ENCODE results near the gene KIF13A.
"Not testable (repeated sequence)": the region's sequence is repeated elsewhere in the genome, so short reads cannot be mapped to it uniquely, and the experiment has no call there.

The KIF13A gene

GRCh38 chr6:17861361-17861760 lies 126.1 kb downstream of the KIF13A start:
- DNase-seq (ENCODE audit: insufficient read length) (no peak), FAIRE-seq (no peak)
- no peak for TF ChIP-seq TAF1 (IDR thresholded peaks at IDR 0.05; ENCODE audit: borderline replicate concordance, low read depth, low read length)
- TF ChIP-seq POLR2A (IDR thresholded peaks at IDR 0.05; ENCODE audit: low read depth, low read length): no peak
- no peak for TF ChIP-seq POLR2AphosphoS5 (IDR thresholded peaks at IDR 0.05; ENCODE audit: low read depth, low read length)

DNA sequence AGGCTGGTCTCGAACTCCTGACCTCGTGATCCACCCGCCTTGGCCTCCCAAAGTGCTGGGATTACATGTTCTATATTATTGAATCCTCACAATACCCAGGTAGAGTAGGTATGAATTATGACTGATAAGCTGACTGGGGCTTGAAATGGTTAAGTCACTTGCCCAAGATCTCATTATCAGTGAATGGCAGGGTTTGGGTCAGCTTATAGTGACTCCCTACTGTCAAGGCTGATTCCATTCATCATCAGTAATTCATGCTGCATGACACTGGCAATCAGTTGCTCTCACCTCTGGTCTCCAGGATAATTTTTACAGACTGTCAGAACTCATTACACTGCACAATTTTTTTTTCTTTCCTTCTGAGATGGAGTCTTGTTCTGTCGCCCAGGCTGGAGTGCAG lies 127.6 kb downstream of the KIF13A start:
- TF ChIP-seq POLR2A (IDR thresholded peaks at IDR 0.05; ENCODE audit: low read depth, low read length): no peak
- no peak for TF ChIP-seq TAF1 (IDR thresholded peaks at IDR 0.05; ENCODE audit: borderline replicate concordance, low read depth, low read length)
- TF ChIP-seq POLR2AphosphoS5 (IDR thresholded peaks at IDR 0.05; ENCODE audit: low read depth, low read length): no peak
- no peak for FAIRE-seq
- DNase-seq (ENCODE audit: insufficient read length): no peak

GRCh38 chr6:17858584-17858983 lies 128.9 kb downstream of the KIF13A start:
- TF ChIP-seq TAF1 (IDR thresholded peaks at IDR 0.05; ENCODE audit: borderline replicate concordance, low read depth, low read length): no peak
- no peak for TF ChIP-seq POLR2AphosphoS5 (IDR thresholded peaks at IDR 0.05; ENCODE audit: low read depth, low read length)
- no peak for TF ChIP-seq POLR2A (IDR thresholded peaks at IDR 0.05; ENCODE audit: low read depth, low read length)
- DNase-seq (ENCODE audit: insufficient read length) (no peak), FAIRE-seq (no peak)

DNA sequence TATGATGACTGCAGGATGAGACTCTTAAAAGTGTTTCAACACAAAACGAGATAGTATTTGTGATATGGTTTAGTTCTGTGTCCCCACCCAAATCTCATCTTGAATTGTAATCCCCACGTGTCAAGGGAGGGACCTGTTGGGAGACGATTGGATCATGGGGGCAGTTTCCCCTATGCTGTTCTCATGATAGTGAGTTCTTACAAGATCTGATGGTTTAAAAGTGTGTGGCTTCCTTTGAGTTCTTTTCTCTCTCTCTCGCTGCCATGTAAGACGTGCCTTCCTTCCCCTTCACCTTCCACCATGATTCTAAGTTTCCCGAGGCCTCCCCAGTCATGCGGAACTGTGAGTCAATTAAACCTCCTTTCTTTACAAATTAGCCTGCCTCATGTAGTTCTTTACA lies 130.2 kb downstream of the KIF13A start:
- not testable (repeated sequence) for DNase-seq (ENCODE audit: insufficient read length); FAIRE-seq

GRCh38 chr6:17856306-17856705 lies 131.1 kb downstream of the KIF13A start:
- DNase-seq (ENCODE audit: insufficient read length) (no peak), FAIRE-seq (no peak)
- TF ChIP-seq POLR2A (IDR thresholded peaks at IDR 0.05; ENCODE audit: low read depth, low read length) (no peak), POLR2AphosphoS5 (IDR thresholded peaks at IDR 0.05; ENCODE audit: low read depth, low read length) (no peak), TAF1 (IDR thresholded peaks at IDR 0.05; ENCODE audit: borderline replicate concordance, low read depth, low read length) (no peak)

- no peak for FAIRE-seq
- no peak for TF ChIP-seq TAF1 (IDR thresholded peaks at IDR 0.05; ENCODE audit: borderline replicate concordance, low read depth, low read length)
- no peak for DNase-seq (ENCODE audit: insufficient read length)
These were observed 132.1 kb downstream of the KIF13A start for GRCh38 chr6:17855381-17855780.

- DNase-seq (ENCODE audit: insufficient read length) (no peak), FAIRE-seq (no peak)
- no peak for TF ChIP-seq TAF1 (IDR thresholded peaks at IDR 0.05; ENCODE audit: borderline replicate concordance, low read depth, low read length)
- no peak for TF ChIP-seq POLR2A (IDR thresholded peaks at IDR 0.05; ENCODE audit: low read depth, low read length)
- TF ChIP-seq POLR2AphosphoS5 (IDR thresholded peaks at IDR 0.05; ENCODE audit: low read depth, low read length): no peak
These were observed 133.9 kb downstream of the KIF13A start for GRCh38 chr6:17853533-17853932.

DNA sequence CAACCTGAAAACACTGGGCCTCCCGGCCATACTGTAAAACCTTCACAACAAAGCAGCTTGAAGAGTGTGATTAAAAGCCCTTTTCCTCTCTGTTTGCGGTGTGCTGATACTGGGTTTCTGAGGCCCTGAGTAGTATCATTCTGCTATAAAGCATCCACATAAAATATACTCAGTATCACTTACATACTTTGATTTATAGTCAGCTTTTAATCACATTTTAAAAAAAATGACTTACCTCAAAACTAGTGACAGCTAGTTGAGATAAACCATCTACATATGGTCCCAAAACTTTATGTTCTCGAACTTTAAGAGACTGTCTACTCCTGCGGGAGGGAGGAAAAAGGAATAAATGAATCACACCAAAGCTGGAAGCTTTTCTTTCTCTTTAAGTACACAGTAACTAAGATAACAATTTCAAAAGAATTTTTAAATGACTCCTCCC lies 135.7 kb downstream of the KIF13A start:
- no peak for FAIRE-seq
- DNase-seq (ENCODE audit: insufficient read length): no peak
- TF ChIP-seq POLR2AphosphoS5 (IDR thresholded peaks at IDR 0.05; ENCODE audit: low read depth, low read length) (no peak), POLR2A (IDR thresholded peaks at IDR 0.05; ENCODE audit: low read depth, low read length) (no peak), TAF1 (IDR thresholded peaks at IDR 0.05; ENCODE audit: borderline replicate concordance, low read depth, low read length) (no peak)

DNA sequence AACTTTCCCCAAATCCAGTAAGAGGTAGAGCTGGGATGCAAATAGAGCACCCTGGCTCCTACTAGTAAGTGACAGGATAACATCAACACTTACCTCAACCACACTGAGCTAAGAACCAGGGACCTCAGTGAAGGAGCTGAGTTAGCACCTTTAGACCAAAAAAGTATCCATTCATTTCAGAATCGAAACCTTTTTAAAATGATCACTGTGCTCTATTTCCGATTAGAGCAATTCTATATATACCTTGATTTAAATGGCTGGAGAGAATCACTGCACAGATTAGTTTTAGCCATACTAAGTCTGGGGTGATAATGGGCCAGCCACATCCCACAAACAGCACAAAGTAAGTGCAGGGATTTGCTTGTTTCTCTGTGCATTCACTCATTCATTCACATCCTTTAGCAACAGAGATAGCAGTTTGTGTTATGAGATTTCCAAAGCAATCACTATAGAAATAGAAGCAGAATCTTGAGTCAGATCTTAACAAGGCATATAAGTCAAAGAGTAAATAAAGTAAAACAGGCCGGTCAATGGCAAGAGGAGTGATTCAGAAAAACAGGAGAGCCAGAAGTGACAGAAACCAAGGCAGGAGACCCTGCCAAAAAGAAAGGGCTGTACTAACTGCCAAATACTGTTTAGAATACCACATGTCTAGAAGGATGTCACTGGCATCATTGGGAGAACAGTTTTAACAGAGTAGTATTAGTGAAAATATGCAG lies 136.3 kb downstream of the KIF13A start:
- TF ChIP-seq POLR2AphosphoS5 (IDR thresholded peaks at IDR 0.05; ENCODE audit: low read depth, low read length) (no peak), TAF1 (IDR thresholded peaks at IDR 0.05; ENCODE audit: borderline replicate concordance, low read depth, low read length) (no peak), POLR2A (IDR thresholded peaks at IDR 0.05; ENCODE audit: low read depth, low read length) (no peak)
- no peak for DNase-seq (ENCODE audit: insufficient read length)

GRCh38 chr6:17850281-17850680 lies 137.2 kb downstream of the KIF13A start:
- FAIRE-seq: no peak

More for the DNA sequence above, 136.3 kb downstream of the KIF13A start:
- no peak for FAIRE-seq

GRCh38 chr6:17847203-17847760 lies 140.2 kb downstream of the KIF13A start:
- TF ChIP-seq TAF1 (IDR thresholded peaks at IDR 0.05; ENCODE audit: borderline replicate concordance, low read depth, low read length): no peak
- no peak for TF ChIP-seq POLR2A (IDR thresholded peaks at IDR 0.05; ENCODE audit: low read depth, low read length)
- TF ChIP-seq POLR2AphosphoS5 (IDR thresholded peaks at IDR 0.05; ENCODE audit: low read depth, low read length): no peak
- FAIRE-seq (no peak), DNase-seq (ENCODE audit: insufficient read length) (no peak)

More at GRCh38 chr6:17850281-17850680, 137.2 kb downstream of the KIF13A start:
- DNase-seq (ENCODE audit: insufficient read length): no peak
- TF ChIP-seq TAF1 (IDR thresholded peaks at IDR 0.05; ENCODE audit: borderline replicate concordance, low read depth, low read length) (no peak), POLR2AphosphoS5 (IDR thresholded peaks at IDR 0.05; ENCODE audit: low read depth, low read length) (no peak), POLR2A (IDR thresholded peaks at IDR 0.05; ENCODE audit: low read depth, low read length) (no peak)

DNA sequence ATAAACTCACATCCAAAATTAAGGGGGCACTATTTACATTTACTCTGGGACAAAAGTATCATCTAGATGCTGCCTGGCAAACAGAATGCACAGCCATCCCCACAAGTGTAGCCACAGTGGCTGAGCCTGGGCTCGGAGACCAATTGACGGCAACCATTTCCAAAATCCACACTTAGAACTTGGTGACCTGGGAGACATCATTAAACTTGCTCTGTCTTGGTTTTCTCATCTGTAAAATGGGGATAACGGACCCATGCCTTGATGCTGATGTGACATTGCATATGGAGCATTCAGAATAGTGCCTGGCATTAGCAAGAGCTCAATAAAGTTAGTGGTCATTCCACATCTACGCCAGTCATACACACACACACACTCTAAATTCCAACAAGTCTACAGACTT lies 140.7 kb downstream of the KIF13A start:
- FAIRE-seq: no peak
- DNase-seq (ENCODE audit: insufficient read length): no peak

More for the DNA sequence above, 140.7 kb downstream of the KIF13A start:
- TF ChIP-seq TAF1 (IDR thresholded peaks at IDR 0.05; ENCODE audit: borderline replicate concordance, low read depth, low read length) (no peak), POLR2A (IDR thresholded peaks at IDR 0.05; ENCODE audit: low read depth, low read length) (no peak), POLR2AphosphoS5 (IDR thresholded peaks at IDR 0.05; ENCODE audit: low read depth, low read length) (no peak)

All from GM12892 (cell line).